Astrocyte of the cerebellum (primary cell): ENCODE data around the gene FAM50B.

Source experiments
- DNase-seq: peaks from one replicate; pipeline ENCODE4 v3.0.0-alpha.2; 2011; ENCODE audit warnings: low read depth
- H3K4me3 ChIP-seq: 2 replicates; pipeline ENCODE4 v1.5.1; 2011; ENCODE audit warnings: mild to moderate bottlenecking, low read depth, low read length, moderate library complexity
- CTCF ChIP-seq: IDR thresholded peaks from 2 replicates; pipeline ENCODE4 v1.5.1; 2012; ENCODE audit warnings: low read length, low read depth, moderate library complexity, mild to moderate bottlenecking; ENCODE audit errors: missing control alignments
- in situ Hi-C: cut with HindIII; loops from 2 replicates; pipeline ENCODE4 v1.10.0; 2017; ENCODE audit warnings: low sequenced_read_pairs

Gene FAM50B

DNA sequence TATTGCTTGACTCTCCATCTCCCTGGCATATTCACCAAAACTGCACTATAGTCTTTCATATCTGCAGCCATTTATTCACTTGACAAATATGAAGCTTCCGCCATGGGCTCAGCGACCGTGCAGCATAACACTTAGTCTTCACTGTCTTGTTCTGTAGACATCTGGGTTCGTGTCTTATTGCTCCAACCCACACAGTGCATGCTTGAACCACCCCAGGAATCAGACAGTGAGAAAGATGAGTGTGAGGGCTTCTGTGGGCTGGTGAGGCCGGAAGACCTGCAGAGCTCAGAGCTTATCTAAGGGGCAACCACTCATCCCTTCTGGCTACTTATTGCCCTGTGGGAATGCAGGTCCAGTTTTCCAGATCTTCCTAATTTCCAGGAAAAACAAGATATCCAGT is 19.9 kb upstream of the FAM50B start:
- no peak for TF ChIP-seq CTCF
- no peak overlapping the region for H3K4me3 ChIP-seq
- in situ Hi-C loops = no loop called here
- no peak for DNase-seq

DNA sequence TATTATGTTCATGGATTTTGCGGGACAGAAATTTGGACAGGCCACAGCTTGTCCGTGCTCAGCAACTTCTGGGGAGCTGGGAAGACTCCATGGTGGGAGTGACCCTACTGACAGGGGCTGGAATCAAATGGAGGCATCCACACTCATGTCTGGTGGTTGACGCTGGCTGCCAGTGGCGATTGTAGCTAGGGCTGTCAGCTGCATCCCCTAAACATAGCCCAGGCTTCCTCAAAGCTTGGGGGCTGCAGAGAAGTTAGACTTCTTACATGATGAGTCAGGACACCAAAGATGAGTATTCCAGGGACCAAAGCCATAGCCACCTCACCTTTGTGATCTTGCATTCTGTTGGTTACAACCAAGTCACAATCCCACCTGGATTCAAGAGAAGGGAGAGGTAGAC is 18.4 kb upstream of the FAM50B start:
- TF ChIP-seq CTCF = no peak
- no peak overlapping the region for H3K4me3 ChIP-seq
- DNase-seq = no peak
- in situ Hi-C loops = no loop called here

GRCh38 chr6:3831761-3832530 is 17.2 kb upstream of the FAM50B start:
- in situ Hi-C loops = no loop called here
- no peak for TF ChIP-seq CTCF
- H3K4me3 ChIP-seq = no peak overlapping the region
- DNase-seq = no peak

GRCh38 chr6:3835055-3835731 is 14.0 kb upstream of the FAM50B start:
- no peak overlapping the region for H3K4me3 ChIP-seq
- no peak for DNase-seq
- TF ChIP-seq CTCF = no peak
- in situ Hi-C loops = no loop called here

DNA sequence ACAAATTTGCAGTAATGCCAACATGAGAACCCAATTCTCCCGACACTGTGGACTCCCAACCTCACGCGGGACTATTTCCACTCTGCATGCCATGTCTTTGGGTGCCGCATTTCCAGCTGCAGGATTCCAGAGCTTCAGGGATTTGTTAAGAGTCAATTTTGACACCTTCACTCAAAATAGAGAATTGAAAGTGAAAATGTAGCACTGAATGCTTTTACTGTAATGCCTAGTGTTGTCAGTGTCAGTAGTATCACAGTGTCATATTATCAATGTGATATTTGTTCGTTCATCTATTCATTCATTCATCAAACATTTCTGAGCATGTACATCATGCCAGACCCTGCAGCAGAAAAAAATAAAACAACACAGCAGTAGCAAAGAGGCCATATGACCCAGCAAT is 13.4 kb upstream of the FAM50B start:
- no peak overlapping the region for H3K4me3 ChIP-seq
- in situ Hi-C loops = no loop called here
- TF ChIP-seq CTCF = no peak
- no peak for DNase-seq

DNA sequence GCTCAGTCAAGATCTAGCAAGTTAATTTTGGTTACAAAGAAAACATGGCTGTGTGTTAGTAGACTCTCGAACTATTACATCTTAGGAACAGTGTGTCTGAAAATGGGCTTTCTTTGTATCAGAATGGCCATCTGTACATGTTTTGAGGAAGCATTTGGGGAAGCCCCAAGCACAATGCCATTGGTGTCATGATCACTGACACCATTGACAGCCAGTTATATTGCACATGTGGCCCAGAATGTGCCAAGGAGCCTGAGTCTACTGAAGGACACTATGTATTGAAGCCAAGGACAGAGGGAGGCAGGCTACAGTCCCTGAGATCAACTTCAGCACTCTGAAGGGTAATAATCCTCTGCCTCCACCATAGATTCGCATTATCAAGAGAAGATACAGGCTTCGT is 12.6 kb upstream of the FAM50B start:
- no peak for TF ChIP-seq CTCF
- H3K4me3 ChIP-seq = no peak overlapping the region
- DNase-seq = no peak
- in situ Hi-C loops = no loop called here
